HG03575 (cell line): ENCODE data around the gene MT1B.
"Not testable (repeated sequence)": the region's sequence is repeated elsewhere in the genome, so short reads cannot be mapped to it uniquely, and the experiment has no call there.

ENCODE experiments used
- ATAC-seq: cut with Tn5 transposase; IDR thresholded peaks from one replicate; pipeline ENCODE4 v1.9.1; 2021; ENCODE audit not compliant: unreplicated experiment, insufficient number of reproducible peaks, low FRiP score; ENCODE audit errors: extremely low read depth

MT1B gene

DNA sequence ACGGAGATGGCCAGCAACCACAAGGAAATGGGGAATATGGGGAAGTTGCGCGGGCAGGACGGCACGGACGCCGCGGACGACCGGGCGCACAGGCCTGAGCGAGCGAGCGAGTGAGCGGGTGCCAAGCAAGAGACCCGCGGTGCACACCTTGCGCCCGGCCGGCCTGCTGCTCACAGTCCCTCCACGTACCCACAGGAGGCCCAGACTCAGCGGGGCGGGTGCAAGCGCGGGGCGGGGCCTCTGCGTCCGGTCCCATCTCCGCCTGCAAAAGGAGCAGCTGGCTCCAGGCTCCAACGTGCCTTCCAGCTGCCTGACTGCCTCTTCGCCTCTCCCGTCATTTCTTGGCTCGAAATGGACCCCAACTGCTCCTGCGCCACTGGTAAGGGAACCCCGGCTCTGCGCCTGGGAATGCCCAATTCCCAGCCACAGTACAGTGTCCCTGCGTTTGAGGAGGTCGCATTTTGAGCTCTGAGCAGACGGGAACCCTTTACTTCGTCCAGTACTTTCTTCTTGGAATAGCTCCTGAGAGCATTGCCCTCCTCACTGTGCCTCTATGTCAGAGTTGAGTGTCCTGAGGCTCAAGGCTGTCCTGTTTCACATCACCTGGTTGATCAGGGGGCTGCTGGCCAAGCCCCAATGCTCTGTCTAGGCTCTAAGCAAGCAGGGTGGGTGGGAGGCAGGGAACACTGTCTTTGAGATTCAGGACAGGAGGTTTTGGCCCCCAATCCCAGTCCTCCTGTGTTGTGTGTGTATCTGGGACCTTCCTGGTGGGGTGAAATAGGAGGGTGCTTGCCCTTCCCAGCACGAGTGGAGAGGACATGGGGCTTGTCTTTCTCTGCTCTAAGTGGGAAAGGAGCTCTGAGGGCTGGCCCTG lies 34.2 kb upstream of the MT1B start:
- no peak for ATAC-seq

DNA sequence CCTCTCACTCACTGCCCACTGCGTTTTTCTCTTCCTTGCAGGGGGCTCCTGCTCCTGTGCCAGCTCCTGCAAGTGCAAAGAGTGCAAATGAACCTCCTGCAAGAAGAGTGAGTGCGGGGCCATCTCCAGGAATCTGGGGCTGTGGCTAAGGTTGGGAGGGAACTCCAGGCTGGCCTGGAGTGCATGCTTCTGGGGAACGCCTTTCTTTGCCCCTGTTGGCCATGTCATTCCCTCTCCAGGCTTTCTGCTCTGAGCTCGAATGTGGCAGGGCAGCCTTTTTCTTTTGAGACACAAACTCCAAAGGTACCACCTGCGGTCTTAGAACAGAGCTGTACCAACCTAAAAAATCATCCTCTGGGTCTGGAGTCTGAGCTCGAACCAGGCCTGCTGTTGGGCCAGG lies 33.5 kb upstream of the MT1B start:
- ATAC-seq, result no peak

DNA sequence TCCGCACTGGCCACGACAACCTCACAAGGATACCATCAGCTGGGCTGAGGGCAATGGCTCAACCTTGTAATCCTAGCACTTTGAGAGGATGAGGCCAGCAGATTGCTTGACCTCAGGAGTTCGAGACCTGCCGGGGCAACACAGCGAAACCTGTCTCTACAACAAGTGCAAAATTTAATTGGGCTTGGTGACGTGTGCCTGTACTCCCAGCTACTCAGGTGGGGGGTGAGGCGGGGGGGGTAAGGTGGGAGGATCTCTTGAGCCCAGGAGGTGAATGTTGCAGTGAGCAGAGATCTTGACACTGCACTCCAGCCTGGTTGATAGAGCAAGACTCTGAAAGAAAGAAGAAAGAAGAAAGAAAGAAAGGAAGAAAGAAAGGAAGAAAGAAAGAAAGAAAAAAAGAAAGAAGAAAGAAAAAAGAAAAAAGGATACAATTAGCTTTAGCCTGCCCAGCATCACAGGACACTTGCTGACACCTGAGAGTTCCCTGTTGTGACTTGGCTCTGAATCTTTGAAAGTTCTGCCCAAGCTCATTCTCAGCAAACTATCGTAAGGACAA lies 31.3 kb upstream of the MT1B start:
- no peak for ATAC-seq

DNA sequence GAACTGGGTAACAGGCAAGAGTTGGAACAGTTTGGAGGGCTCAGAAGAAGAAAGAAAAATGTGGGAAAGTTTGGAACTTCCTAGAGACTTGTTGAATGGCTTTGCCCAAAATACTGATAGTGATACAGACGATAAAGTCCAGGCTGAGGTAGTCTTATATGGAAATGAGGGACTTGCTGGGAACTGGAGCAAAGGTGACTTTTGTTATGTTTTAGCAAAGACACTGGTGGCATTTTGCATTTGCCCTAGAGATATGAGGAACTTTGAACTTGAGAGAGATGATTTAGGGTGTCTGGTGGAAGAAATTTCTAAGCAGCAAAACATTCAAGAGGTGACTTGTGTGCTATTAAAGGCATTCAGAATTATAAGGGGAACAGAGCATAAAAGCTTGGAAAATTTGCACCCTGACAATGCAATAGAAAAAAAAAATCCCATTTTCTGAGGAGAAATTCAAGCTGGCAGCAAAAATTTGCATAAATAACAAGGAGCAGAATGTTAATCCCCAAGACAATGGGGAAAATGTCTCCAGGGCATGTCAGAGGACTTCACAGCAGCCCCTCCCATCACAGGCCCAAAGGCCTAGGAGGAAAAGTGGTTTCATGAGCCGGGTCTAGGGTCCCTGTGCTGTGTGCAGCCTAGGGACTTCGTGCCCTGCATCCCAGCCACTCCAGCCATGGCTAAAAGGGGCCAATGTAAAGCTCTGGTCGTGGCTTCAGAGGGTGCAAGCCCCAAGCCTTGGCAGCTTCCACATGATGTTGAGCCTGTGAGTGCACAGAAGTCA lies 29.8 kb upstream of the MT1B start:
- ATAC-seq, result not testable (repeated sequence)

DNA sequence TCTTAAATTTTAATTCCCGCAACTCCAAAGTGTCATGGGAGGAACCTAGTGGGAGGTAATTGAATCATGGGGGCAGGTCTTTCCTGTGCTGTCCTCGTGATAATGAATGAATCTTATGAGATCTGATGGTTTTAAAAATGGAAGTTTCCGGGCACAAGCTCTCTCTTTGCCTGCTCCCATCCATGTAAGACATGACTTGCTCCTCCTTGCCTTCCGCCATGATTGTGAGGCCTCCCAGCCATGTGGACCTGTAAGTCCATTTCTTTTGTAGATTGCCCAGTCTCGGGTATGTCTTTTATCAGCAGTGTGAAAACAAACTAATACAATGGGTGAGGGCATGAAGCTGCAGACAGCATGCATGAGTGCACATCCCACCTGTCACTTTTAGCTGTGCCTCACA lies 28.5 kb upstream of the MT1B start:
- not testable (repeated sequence) for ATAC-seq

DNA sequence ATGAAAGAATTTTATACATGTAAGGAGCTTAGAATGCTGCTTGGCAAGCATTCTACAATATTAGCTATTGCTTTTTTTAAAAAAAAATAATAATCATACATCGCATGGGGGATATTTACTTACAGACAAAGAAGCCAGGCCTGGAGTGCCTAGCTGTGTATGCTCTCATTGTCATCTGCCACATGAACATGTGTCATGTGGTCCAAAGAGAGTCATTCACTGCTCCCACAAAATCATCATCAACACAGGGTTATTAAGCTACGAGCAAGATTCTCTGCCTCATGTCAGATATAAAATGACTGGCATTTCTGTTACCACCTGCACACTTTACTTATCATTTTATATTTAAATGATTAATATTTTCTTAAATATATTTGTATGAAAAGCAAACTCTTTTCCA lies 28.0 kb upstream of the MT1B start:
- no peak for ATAC-seq

DNA sequence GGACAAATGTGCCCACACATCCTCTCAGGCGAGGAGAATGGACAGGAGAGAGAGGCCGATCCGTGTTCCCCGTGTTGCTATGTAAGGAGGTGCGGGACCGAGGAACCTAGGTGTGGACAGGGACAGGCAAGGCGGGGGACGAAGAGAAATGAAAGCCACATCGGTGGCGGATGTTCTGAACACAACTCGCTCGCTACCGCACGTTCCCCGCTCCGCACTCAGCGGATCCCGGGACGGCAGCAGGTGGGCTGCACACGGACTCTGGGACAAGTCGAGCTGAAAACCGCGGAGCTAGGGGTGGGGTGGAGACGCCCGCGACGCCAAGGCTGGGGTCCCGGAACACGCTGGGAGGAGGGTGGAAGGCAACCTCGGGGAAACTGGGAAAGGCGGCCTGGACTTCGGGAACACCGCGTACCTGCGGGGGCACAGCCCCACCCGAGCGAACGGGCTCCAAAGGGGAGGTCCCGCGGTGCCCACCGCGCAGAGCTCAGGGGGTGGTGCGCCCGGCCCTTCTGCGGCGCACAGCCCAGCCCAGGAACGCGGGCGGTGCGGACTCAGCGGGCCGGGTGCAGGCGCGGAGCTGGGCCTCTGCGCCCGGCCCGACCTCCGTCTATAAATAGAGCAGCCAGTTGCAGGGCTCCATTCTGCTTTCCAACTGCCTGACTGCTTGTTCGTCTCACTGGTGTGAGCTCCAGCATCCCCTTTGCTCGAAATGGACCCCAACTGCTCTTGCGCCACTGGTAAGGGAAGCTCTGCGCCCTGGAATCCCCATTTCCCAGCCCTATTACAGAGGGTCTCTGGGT lies 26.3 kb upstream of the MT1B start, which contains the start of gene MT1E:
MT1E (plus strand) TSS at position 642 of the 803 bp plus-strand sequence; CDS start at position 713, 71 bp downstream.
- no peak for ATAC-seq

DNA sequence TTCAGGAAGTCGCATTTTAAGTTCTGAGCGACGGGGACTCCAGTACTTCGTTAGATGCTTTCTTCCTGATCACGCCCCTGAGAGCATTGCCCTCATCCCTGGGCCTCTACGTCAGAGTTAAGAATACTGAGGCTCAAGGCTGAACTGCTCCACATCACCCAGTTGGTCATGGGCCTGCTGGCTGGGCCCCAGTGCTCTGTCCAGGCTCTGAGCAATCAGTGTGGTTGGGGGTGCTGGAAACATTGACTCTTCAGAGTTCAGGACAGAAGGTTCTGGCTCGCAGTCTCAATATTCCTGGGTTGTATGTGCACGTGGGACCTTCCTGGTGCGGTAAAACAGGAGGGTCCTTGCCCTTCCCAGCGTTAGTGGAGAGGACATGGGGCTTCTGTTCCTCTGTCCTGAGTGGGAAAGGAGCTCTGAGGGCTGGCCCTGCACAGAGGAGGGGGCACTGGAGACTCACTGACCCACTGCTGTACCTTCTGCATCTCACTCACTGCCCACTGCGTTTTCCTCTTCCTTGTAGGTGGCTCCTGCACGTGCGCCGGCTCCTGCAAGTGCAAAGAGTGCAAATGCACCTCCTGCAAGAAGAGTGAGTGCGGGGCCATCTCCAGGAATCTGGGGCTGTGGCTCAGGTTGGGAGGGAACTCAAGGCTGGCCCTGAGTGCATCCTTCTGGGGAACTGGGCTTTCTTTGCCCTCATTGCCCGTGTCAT lies 25.6 kb upstream of the MT1B start:
- ATAC-seq, result no peak

DNA sequence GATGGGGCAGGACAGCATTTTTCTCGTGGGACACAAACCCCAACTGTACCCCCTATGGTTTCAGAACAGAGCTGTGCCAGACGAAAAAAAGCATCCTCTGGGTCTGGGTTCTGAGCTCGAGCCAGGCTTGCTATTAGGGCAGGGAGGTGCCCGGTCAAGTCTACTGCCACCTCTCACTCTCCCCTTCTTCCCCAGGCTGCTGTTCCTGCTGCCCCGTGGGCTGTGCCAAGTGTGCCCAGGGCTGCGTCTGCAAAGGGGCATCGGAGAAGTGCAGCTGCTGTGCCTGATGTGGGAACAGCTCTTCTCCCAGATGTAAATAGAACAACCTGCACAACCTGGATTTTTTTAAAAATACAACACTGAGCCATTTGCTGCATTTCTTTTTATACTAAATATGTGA lies 25.0 kb upstream of the MT1B start:
- ATAC-seq, result no peak

DNA sequence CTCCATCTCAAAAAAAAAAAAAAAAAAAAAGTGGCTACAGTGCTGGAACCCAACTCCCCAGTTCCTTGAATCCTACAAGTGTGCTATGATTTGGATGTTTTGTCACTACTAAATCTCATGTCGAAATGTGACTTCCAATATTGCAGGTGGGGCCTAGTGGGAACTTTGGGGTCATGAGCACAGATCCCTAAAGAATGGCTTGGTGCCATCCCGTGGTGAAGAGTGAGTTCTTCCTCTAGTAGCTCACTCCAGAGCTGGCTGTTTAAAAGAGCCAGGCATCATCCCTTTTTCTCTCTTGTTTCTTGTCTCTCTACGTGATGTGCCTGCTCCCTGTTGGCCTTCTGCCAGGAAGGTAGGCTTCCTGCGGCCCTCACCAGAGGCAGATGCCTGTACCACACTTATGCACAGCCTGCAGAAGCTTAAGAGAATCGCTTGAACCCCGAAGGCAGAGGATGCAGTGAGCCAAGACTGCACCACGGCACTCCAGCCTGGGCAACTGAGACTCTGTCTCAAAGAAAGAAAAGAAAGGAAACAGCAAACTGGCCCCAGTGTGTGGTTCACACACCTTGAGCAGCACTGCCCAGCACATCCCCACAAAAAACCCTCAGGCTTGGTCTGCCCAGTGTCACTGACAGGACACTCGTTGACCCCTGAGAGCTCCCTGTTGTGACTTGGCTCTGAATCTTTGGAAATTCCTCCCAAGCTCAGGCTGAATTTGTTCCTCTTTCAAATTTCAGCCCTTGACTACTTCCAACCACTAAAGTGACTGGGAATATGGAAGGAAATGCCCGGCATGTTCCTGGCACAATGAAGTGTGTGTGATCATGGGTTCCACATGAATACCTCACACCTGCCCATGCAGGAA lies 23.0 kb upstream of the MT1B start:
- no peak for ATAC-seq

DNA sequence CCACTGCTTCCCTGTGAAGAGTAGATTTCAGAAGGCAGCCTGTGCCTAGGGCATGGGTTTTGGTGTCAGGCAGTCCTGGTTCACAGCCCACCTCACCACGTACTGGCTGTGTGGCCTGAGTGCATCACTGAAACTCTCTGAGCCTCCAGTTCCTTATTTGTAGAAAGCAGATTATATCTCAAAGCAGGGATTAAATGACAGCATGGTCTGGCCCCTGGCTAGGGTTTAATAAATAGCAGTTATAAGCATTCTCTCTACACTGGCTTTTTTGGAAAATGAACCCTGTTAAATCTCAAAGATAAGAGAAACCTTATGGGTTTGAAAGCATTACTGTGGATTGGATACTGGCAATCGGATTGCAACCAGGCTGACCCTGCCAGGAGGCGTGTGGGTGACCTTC lies 22.2 kb upstream of the MT1B start:
- ATAC-seq, result no peak

DNA sequence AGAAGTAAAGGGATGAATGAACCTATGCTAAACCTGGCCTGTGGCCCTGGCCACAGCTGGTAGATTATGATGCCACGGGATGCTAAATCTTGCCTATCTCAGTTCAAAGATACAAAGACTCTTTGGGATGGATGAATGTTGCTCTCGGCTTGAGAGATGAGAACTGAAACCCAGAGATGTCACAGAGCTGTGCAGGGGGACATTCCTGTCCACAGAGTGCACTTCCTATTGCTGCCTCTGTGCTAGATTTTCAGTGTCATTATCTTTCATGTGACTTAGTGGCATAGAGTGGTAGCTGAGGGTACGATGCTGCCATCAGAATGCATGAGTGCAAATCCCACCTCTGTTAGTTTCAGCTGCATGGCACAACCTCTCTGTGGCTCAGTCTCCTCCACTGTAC lies 21.6 kb upstream of the MT1B start:
- peak; percentile 88 for ATAC-seq

DNA sequence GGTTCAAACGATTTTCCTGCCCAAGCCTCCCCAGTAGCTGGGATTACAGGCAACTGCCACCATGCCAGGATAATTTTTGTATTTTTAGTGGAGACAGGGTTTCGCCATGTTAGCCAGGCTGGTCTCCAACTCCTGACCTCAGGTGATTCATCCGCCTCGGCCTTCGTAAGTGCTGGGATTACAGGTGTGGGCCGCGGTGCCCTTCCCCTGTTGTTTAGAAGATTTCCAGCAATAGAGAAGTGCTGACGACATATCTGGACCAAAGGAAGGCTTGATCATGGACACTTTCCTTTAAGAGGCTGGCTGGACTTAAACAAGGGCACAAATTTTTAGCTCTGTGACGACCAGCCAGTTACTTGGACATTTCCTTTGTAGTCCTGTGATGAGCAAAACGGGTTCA lies 20.5 kb upstream of the MT1B start:
- ATAC-seq, result no peak

DNA sequence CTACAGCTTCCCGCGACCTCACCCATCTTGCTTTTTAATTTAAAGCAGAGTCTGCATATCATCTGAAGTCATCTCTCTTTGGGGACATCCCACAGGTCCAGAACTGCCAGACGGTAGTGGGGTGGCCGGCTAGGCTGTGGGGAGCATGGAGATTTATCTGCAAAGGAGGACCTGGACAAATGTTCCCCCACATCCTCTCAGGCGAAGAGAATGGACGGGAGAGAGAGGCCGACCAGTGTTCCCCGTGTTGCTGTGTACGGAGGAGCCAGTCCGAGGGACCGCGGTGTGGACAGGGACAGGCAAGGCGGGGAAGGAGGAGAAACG lies 19.9 kb upstream of the MT1B start:
- no peak for ATAC-seq

DNA sequence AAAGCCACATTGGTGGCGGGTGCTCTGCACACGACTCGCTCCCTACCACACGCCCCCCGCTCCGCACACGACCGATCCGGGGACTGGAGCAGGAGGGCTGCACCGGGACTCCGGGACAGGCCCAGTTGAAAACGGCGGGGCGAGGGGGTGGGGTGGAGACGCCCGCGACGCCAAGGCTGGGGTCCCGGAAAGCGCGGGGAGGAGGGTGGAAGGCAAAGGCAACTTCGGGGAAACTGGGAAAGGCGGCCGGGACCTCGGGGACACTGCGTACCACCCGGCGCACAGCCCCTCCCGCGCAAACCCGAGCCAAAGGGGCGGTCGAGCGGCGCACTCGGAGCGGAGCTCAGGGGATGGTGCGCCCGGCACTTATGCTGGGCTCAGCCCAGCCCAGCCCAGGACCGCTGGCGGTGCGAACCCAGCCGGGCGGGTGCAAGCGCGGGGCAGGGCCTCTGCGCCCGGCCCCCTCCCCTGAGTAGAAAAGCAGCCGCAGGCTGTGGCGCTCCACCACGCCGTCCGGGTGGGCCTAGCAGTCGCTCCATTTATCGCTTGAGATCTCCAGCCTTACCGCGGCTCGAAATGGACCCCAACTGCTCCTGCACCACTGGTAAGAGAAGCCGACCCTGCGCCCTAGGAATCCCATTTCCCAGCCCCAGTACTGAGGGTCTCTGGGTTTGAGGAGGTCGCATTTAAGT lies 19.4 kb upstream of the MT1B start, which contains the start of gene MT1M:
MT1M (plus strand) TSS at position 504 of the 692 bp plus-strand sequence; CDS start at position 577, 73 bp downstream.
- no peak for ATAC-seq

DNA sequence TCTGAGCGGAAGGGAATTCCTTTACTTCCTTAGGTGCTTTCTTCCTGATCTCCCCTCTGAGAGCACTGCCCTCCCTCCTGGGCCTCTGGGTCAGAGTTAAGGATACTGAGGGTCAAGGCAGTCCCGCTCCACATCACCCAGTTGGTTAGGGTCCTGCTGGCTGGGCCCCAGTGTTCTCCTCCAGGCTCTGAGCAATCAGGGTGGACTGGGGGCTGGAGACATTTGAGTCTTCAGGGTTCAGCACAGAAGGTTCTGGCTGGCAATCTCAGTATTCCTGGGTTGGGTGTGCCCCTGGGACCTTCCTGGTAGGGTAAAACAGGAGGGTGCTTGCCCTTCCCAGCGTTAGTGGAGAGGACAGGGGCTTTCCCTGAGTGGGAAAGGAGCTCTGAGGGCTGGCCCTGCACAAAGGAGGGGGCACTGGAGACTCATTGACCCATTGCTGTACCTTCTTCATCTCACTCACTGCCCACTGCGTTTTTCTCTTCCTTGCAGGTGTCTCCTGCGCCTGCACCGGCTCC lies 18.8 kb upstream of the MT1B start:
- no peak for ATAC-seq

DNA sequence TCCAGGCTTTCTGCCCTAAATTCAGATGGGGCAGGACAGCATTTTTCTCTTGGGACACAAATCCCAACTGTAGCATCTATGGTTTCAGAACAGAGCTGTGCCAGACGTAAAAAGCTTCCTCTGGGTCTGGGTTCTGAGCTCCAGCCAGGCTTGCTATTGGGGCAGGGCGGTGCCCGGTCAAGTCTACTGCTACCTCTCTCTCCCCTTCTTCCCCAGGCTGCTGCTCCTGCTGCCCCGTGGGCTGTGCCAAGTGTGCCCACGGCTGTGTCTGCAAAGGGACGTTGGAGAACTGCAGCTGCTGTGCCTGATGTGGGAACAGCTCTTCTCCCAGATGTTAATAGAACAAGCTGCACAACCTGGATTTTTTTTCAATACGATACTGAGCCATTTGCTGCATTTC lies 18.2 kb upstream of the MT1B start:
- no peak for ATAC-seq
